ENCODE results near the gene TRAF2. TPM values are rescaled to one million over a fixed set of nuclear protein-coding genes. Genes with fewer than 3 reads are reported as not detected.

Gene TRAF2
- total and polyA plus RNA-seq, 2 of the 13 experiments (the other 11 are each of a cell fraction or from before 2014, with no cell fraction given) = 12.4 to 13.6 TPM

DNA sequence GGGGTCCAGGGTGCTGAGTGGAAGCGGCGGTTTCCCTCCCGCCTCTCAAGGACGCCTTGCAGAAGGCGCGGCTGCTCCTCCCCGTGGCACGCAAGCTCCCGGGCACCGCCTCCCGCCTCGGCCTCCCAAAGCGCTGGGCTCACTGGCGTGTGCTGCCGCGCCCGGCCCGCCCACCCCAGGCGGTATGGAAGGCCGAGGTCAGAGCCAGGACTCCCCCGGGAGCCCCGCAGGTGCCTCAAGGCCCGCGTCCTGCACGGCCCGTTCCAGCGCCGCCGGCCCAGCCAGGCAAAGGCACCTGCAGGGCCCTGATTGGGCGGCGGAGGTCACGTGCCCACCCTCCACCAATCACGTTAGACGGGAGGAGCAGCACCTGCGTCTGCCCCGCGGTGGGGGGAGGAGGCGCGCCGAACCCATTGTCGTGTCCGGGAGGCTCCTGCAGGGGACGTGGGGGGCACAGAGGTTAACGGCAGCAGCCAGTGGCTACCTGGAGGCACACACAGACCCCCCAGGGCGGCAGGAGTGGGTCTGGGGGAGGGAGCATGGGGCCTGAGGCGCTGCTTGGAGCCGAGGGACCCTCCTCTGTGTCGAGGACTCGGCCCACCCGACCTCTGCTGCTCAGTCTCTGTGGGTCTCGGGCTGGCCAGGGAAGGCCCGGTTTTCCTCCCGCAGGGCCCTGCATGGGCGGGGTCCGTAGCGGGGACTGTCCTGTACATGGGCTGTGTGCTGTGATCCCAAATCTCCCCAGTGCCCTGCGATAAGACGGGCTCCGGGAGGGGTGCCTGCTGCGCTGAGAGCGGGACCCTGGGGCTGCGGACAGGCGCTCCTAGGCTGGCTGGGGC, 63.7 kb downstream of the TRAF2 start (continued):
- peak; percentile 47 for TF ChIP-seq XRCC5 (optimal IDR thresholded peaks at IDR 0.05; ENCODE audit: low read length)
- no peak for TF ChIP-seq FOXK1 (CRISPR knock-in tag; IDR thresholded peaks at IDR 0.05; ENCODE audit: borderline replicate concordance, low read depth)
- no peak for TF ChIP-seq ZNF543 (CRISPR knock-in tag; IDR thresholded peaks at IDR 0.05)
- TF ChIP-seq ZNF335 (CRISPR knock-in tag; IDR thresholded peaks at IDR 0.05) = peak; percentile 86; the same call in 1 of the 2 replicates
- TF ChIP-seq, protein P1, sequence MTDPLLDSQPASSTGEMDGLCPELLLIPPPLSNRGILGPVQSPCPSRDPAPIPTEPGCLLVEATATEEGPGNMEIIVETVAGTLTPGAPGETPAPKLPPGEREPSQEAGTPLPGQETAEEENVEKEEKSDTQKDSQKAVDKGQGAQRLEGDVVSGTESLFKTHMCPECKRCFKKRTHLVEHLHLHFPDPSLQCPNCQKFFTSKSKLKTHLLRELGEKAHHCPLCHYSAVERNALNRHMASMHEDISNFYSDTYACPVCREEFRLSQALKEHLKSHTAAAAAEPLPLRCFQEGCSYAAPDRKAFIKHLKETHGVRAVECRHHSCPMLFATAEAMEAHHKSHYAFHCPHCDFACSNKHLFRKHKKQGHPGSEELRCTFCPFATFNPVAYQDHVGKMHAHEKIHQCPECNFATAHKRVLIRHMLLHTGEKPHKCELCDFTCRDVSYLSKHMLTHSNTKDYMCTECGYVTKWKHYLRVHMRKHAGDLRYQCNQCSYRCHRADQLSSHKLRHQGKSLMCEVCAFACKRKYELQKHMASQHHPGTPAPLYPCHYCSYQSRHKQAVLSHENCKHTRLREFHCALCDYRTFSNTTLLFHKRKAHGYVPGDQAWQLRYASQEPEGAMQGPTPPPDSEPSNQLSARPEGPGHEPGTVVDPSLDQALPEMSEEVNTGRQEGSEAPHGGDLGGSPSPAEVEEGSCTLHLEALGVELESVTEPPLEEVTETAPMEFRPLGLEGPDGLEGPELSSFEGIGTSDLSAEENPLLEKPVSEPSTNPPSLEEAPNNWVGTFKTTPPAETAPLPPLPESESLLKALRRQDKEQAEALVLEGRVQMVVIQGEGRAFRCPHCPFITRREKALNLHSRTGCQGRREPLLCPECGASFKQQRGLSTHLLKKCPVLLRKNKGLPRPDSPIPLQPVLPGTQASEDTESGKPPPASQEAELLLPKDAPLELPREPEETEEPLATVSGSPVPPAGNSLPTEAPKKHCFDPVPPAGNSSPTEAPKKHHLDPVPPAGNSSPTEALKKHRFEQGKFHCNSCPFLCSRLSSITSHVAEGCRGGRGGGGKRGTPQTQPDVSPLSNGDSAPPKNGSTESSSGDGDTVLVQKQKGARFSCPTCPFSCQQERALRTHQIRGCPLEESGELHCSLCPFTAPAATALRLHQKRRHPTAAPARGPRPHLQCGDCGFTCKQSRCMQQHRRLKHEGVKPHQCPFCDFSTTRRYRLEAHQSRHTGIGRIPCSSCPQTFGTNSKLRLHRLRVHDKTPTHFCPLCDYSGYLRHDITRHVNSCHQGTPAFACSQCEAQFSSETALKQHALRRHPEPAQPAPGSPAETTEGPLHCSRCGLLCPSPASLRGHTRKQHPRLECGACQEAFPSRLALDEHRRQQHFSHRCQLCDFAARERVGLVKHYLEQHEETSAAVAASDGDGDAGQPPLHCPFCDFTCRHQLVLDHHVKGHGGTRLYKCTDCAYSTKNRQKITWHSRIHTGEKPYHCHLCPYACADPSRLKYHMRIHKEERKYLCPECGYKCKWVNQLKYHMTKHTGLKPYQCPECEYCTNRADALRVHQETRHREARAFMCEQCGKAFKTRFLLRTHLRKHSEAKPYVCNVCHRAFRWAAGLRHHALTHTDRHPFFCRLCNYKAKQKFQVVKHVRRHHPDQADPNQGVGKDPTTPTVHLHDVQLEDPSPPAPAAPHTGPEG (CRISPR knock-in tag; IDR thresholded peaks at IDR 0.05) = no peak
- no peak for TF ChIP-seq KLF9 (CRISPR knock-in tag; IDR thresholded peaks at IDR 0.05; ENCODE audit: low read depth)
- no peak for TF ChIP-seq DNMT3B (CRISPR knock-in tag; conservative IDR thresholded peaks at IDR 0.05)
- TF ChIP-seq NR3C1 (CRISPR knock-in tag; IDR thresholded peaks at IDR 0.05) = no peak
- TF ChIP-seq, protein P2, sequence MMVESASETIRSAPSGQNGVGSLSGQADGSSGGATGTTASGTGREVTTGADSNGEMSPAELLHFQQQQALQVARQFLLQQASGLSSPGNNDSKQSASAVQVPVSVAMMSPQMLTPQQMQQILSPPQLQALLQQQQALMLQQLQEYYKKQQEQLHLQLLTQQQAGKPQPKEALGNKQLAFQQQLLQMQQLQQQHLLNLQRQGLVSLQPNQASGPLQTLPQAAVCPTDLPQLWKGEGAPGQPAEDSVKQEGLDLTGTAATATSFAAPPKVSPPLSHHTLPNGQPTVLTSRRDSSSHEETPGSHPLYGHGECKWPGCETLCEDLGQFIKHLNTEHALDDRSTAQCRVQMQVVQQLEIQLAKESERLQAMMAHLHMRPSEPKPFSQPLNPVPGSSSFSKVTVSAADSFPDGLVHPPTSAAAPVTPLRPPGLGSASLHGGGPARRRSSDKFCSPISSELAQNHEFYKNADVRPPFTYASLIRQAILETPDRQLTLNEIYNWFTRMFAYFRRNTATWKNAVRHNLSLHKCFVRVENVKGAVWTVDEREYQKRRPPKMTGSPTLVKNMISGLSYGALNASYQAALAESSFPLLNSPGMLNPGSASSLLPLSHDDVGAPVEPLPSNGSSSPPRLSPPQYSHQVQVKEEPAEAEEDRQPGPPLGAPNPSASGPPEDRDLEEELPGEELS (CRISPR knock-in tag; IDR thresholded peaks at IDR 0.05) = 0 out of 2 replicates have a peak, but pooled peaks have one; percentile 63
- no peak for TF ChIP-seq ZNF761 (CRISPR knock-in tag; conservative IDR thresholded peaks at IDR 0.05)
- TF ChIP-seq, protein P3, sequence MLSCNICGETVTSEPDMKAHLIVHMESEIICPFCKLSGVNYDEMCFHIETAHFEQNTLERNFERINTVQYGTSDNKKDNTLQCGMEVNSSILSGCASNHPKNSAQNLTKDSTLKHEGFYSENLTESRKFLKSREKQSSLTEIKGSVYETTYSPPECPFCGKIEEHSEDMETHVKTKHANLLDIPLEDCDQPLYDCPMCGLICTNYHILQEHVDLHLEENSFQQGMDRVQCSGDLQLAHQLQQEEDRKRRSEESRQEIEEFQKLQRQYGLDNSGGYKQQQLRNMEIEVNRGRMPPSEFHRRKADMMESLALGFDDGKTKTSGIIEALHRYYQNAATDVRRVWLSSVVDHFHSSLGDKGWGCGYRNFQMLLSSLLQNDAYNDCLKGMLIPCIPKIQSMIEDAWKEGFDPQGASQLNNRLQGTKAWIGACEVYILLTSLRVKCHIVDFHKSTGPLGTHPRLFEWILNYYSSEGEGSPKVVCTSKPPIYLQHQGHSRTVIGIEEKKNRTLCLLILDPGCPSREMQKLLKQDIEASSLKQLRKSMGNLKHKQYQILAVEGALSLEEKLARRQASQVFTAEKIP (CRISPR knock-in tag; IDR thresholded peaks at IDR 0.05; ENCODE audit: borderline replicate concordance) = no peak
- TF ChIP-seq MAZ (IDR thresholded peaks at IDR 0.05; ENCODE audit: borderline replicate concordance, low read depth, low read length) = 0 out of 2 replicates have a peak, but pooled peaks have one; percentile 42
- TF ChIP-seq MAZ (CRISPR knock-in tag; IDR thresholded peaks at IDR 0.05; ENCODE audit: low read depth) = peak; percentile 89; the same call in 1 of the 2 replicates
- TF ChIP-seq SPEN (CRISPR knock-in tag; IDR thresholded peaks at IDR 0.05; ENCODE audit: low read depth) = peak; percentile 78
- peak; percentile 99 for TF ChIP-seq NFYC (CRISPR knock-in tag; IDR thresholded peaks at IDR 0.05)
- peak; percentile 83; the same call in 1 of the 2 replicates for TF ChIP-seq ZNF451 (CRISPR knock-in tag; IDR thresholded peaks at IDR 0.05)
- TF ChIP-seq, protein P4, sequence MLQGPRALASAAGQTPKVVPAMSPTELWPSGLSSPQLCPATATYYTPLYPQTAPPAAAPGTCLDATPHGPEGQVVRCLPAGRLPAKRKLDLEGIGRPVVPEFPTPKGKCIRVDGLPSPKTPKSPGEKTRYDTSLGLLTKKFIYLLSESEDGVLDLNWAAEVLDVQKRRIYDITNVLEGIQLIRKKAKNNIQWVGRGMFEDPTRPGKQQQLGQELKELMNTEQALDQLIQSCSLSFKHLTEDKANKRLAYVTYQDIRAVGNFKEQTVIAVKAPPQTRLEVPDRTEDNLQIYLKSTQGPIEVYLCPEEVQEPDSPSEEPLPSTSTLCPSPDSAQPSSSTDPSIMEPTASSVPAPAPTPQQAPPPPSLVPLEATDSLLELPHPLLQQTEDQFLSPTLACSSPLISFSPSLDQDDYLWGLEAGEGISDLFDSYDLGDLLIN (CRISPR knock-in tag; IDR thresholded peaks at IDR 0.05; ENCODE audit: borderline replicate concordance) = 0 out of 2 replicates have a peak, but pooled peaks have one; percentile 11
- peak; percentile 62; the same call in 1 of the 2 replicates for TF ChIP-seq CBFB (CRISPR knock-in tag; IDR thresholded peaks at IDR 0.05)
